HG02852 (cell line): ENCODE measurements around the gene PCDH9.

Experiments
- ATAC-seq: cut with Tn5 transposase; IDR thresholded peaks from one replicate; pipeline ENCODE4 v1.9.1; 2021; ENCODE audit warnings: mild to moderate bottlenecking, moderate library complexity; ENCODE audit not compliant: unreplicated experiment

The PCDH9 gene

GRCh38 chr13:67168384-67168783 is 61.8 kb downstream of the PCDH9 start:
- ATAC-seq: no peak

GRCh38 chr13:67167420-67167819 is 62.7 kb downstream of the PCDH9 start:
- ATAC-seq: no peak

GRCh38 chr13:67161176-67161575 is 69.0 kb downstream of the PCDH9 start:
- ATAC-seq: no peak

DNA sequence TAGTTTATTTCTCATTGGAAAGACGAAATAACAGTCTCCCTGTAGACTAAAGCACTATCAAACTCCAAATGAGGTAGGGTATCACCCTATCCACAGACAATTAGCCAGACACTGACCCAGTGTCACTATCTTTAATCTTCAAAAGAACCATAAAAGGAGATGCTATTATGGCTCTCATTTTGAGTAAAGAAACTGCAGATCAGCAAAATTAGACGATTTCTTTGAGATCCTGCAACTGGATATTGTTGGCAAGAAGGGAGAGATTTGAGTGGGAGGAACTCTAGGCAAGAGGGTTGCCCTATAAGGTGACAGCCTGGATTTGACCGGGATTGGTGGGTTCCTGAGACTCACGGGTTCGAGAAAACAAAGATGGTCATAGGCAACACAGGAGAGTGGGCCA is 71.2 kb downstream of the PCDH9 start:
- no peak for ATAC-seq

DNA sequence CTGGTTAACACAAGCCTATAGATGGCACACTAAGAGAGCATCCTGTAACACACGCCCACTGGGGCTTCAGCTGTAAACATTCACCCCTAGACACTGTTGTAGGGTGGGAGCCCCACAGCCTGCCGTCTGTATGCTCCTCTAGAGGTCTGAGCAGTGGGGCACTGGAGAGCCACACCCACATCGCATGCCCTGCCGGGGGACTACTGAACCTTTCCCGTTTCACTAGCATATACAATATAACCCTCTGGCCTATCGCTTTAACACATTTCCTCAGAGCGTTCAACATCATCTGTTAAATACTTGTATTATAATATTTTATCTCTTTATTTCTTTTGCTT is 73.4 kb downstream of the PCDH9 start:
- ATAC-seq: no peak

GRCh38 chr13:67155898-67156722 is 74.0 kb downstream of the PCDH9 start:
- ATAC-seq: no peak

DNA sequence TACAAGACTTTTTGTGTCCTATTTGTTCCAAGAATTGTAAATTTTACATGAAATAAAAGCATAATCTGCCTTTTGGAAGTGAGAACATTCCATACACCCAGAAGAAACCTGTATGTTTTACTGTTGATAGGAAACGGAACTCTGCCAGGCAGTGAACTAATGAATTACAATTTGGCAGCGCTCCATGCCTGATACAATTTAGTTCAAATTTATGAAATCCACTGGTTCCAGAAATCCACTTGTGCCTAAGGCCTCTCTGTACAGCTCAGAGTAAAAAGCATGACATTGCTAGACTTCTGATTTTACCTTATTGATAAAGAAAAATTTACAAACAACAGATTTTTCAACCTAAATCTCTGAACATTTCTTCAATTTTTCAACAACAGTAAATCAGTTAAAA is 78.1 kb downstream of the PCDH9 start:
- ATAC-seq: no peak

GRCh38 chr13:67151652-67152051 is 78.5 kb downstream of the PCDH9 start:
- ATAC-seq: no peak

DNA sequence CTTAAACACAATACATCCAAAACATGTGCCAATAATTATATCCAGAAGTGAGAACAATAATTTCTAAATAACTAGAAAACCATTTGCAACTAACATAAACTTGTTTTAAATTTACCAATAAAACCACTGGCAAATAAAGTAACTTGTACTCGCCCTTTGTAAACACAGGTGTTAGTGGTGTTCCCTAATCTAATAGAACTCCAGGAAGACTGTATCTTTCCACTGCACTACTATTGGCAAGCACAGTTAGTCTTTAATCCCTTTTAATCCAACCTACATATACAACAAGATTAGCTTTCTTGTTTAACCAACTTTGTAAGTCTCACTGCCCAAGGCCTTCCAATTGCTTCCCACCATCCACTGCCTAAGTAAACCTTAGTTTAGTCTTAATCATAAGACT is 79.5 kb downstream of the PCDH9 start:
- ATAC-seq: no peak

DNA sequence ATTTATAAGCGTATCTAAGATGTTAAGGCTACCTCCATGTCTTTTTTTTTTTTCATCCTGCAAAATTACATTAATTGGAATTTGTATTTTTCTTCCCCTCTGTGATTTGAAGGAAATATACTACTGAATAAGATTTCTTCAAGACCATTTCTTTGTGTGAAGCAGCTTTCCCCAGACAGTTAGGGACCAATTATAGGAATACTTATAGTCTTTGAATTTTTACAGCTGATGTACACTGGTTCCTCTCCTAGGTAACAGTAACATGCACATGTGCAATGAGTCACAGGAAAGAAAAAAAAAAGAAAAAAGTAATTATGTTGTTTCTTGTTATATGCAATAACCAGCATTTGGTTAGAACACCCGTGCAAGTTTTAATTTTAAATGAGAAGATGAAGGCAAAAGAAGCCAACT is 82.0 kb downstream of the PCDH9 start:
- ATAC-seq: no peak

- no peak for ATAC-seq
These were observed 82.6 kb downstream of the PCDH9 start for GRCh38 chr13:67147342-67148133.

DNA sequence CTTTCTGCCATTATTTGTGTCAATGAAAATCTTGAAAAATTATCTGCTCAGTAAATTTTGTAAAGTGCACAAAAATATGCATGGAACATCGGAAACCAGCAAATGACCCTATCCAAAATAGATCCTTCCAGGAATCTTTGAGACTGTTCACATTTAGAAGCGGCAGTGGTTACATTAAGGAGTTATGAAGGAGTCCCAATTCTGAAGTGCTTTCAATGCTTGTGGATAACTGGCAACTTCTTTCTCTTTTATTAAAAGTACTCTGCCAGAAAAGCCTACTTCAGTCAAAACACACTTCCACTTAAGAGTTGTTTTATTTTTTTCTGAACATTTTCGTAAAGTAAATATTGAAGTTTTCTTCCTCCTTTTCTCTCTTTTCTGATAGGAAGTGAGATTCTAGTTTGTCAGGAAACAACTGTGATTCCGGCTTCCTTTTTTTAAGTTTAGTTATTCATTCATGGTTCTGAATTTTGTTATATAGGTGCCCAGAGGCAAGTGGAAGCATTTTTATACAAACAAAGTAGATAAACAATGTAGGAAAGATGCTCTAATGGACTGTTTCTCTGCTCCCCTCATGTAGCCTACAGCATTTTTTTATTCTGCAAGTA is 83.5 kb downstream of the PCDH9 start:
- ATAC-seq: no peak

DNA sequence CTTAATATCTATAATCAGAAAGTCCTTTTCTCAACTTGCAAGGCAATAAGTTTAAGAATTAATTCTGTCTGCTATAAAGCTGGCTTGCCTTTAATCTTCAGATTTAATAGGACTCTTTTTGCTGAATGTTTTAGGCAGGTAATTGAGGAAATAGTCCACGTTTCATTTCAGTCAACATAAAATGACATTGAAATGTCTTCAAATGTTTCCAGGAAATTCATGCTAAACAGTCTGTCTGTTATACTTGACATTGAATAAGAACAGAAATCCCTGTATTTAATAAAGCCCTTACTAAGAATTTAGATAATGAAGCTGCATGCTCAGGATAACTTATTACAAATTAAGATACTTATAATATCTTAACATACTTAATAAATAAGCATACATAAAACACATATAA is 84.2 kb downstream of the PCDH9 start:
- no peak for ATAC-seq

- ATAC-seq: no peak
These were observed 86.5 kb downstream of the PCDH9 start for GRCh38 chr13:67143544-67144115.

GRCh38 chr13:67140006-67140405 is 90.1 kb downstream of the PCDH9 start:
- no peak for ATAC-seq

GRCh38 chr13:67139551-67139950 is 90.6 kb downstream of the PCDH9 start:
- ATAC-seq: no peak

DNA sequence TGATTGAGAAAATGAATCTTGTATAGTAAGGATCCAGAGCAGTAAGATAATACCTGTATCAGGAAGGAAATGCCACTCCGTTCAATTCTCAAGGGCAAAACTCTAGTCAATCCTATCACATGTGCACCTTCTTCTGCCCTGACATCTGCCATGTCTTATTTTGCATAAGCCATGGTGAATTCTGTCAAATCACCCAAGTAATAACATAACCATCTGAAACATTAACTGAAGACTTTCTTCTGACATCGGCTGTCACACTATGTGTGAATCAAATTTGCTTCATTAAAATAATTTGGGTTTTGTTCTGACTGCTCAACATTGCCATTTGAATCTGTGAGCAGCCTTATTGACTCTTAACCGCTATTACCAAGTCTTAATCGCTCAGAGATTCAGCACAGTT is 91.2 kb downstream of the PCDH9 start:
- ATAC-seq: no peak

DNA sequence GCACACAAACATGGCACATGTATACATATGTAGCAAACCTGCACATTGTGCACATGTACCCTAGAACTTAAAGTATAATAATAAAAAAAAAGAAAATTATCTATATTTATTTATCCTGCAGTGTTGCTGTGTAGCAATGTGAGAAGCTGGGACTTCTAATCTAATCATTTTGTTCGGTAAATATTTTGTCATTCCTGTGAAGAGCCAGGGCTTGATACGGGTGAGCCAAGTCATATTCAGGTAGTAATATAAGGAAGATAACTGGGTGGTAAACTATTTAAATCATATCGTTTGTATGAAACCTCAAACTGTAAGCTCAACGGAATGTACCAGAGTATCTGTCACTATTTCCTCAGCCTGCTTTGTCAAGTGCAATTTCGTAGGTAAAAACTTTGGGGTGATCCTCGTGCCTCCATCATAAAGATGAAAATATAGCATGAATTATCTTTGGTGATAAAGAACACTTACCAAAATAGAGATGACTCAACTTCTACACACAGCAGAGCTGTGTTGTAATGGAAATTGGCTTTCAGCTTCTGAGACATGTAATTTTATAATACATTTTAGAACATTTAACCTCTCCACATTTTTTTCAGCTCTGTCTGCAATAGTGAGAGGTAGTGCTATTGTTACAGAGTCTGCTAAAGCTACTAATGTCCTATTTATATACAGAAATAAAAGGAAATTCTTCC is 92.9 kb downstream of the PCDH9 start:
- ATAC-seq: no peak

- ATAC-seq: no peak
These were observed 94.0 kb downstream of the PCDH9 start for GRCh38 chr13:67136157-67136556.

DNA sequence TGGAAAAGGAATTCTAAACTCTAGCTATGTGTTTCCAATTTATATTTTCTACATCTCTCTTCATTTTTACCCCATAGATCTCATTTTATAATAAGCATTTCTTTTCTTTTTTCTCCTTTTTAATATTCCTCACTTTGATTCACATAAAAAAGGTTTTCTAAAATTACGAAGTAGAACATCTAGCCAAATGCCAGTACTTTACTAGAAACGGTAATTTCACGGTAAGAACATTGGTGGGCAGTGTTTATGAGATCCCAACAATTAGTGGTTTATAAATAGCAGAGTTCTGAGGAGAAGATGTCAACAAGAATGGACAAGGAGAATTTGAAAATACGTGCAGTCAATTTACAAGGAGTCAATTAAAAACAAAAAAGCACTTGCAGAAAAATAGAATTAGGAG is 94.8 kb downstream of the PCDH9 start:
- no peak for ATAC-seq
